Neural cell (in vitro differentiated cells): ENCODE measurements around the gene COPS7B. TPM values are rescaled to one million over a fixed set of nuclear protein-coding genes. Genes with fewer than 3 reads are reported as not detected.

Source experiments
- H2AFZ ChIP-seq: fragments of 200-600, 300-800 bp; sonication (generic), shearing (Covaris generic); 2 replicates; pipeline ENCODE4 v1.6.0; 2014; ENCODE audit warnings: low read depth, mild to moderate bottlenecking, antibody characterized with exemption, low read length, moderate library complexity
- H3F3A ChIP-seq: fragments of 200-600 bp; shearing (Covaris generic); 2 replicates; pipeline ENCODE4 v1.6.1; 2016; ENCODE audit warnings: mild to moderate bottlenecking, moderate library complexity, mixed read lengths, antibody characterized with exemption, low read length; ENCODE audit not compliant: insufficient read depth, poor library complexity, severe bottlenecking
- H3K27ac ChIP-seq: fragments of 200-600, 300-800 bp; sonication (generic), shearing (Covaris generic); 2 replicates; pipeline ENCODE4 v1.5.1; 2014; ENCODE audit warnings: mild to moderate bottlenecking, low read length, moderate library complexity
- H3K27me3 ChIP-seq: fragments of 300-800, 200-600 bp; sonication (generic), shearing (Covaris generic); 2 replicates; pipeline ENCODE4 v1.6.0; 2014; ENCODE audit warnings: mild to moderate bottlenecking, low read depth, low read length, moderate library complexity; ENCODE audit not compliant: insufficient read depth
- H3K36me3 ChIP-seq: fragments of 300-800, 200-600 bp; sonication (generic), shearing (Covaris generic); 2 replicates; pipeline ENCODE4 v1.5.1; 2014; ENCODE audit warnings: mild to moderate bottlenecking, antibody characterized with exemption, low read length, moderate library complexity; ENCODE audit not compliant: insufficient read depth
- H3K4me2 ChIP-seq: fragments of 300-800, 200-600 bp; sonication (generic), shearing (Covaris generic); 2 replicates; pipeline ENCODE4 v1.6.0; 2014; ENCODE audit warnings: mild to moderate bottlenecking, low read length
- H3K4me3 ChIP-seq: fragments of 300-800, 200-600 bp; sonication (generic), shearing (Covaris generic); 2 replicates; pipeline ENCODE4 v1.5.1; 2014; ENCODE audit warnings: mild to moderate bottlenecking, low read length, moderate library complexity
- H3K79me2 ChIP-seq: fragments of 200-600 bp; shearing (Covaris generic); replicated peaks from 2 replicates; pipeline ENCODE4 v1.6.0; 2014; ENCODE audit warnings: mild to moderate bottlenecking, low read length, moderate library complexity; ENCODE audit not compliant: insufficient read depth
- H3K9ac ChIP-seq: fragments of 300-800, 200-600 bp; sonication (generic), shearing (Covaris generic); 2 replicates; pipeline ENCODE4 v1.6.1; 2016; ENCODE audit warnings: mild to moderate bottlenecking, low read length, mixed read lengths
- H3K9me2 ChIP-seq: fragments of 200-600 bp; shearing (Covaris generic); 2 replicates; pipeline ENCODE4 v1.6.1; 2016; ENCODE audit warnings: mild to moderate bottlenecking, low read length, mixed read lengths; ENCODE audit not compliant: insufficient read depth
- H3K9me3 ChIP-seq: fragments of 200-600, 300-800 bp; sonication (generic), shearing (Covaris generic); 2 replicates; pipeline ENCODE4 v1.6.1; 2016; ENCODE audit warnings: mild to moderate bottlenecking, mixed run types, low read length, moderate library complexity, mixed read lengths
- H4K20me1 ChIP-seq: fragments of 200-600 bp; shearing (Covaris generic); 2 replicates; pipeline ENCODE4 v1.6.1; 2016; ENCODE audit warnings: mild to moderate bottlenecking, mixed run types; ENCODE audit not compliant: insufficient read depth
- CTCF ChIP-seq: fragments of 450-650 bp; IDR thresholded peaks from 2 replicates; pipeline ENCODE4 v1.5.1; 2014; ENCODE audit warnings: antibody characterized with exemption, mild to moderate bottlenecking, moderate library complexity; ENCODE audit not compliant: poor library complexity, severe bottlenecking
- EP300 ChIP-seq: fragments of 450-650 bp; conservative IDR thresholded peaks from 2 replicates; pipeline ENCODE4 v1.6.1; 2014; ENCODE audit warnings: antibody characterized with exemption, mild to moderate bottlenecking, moderate library complexity; ENCODE audit not compliant: poor library complexity, severe bottlenecking
- EZH2 ChIP-seq: fragments of 200-600, 300-800 bp; shearing (Covaris generic), sonication (generic); IDR thresholded peaks from 2 replicates; pipeline ENCODE4 v1.6.1; 2014; ENCODE audit warnings: antibody characterized with exemption, low read length, borderline replicate concordance, mild to moderate bottlenecking; ENCODE audit not compliant: insufficient read depth, poor library complexity, severe bottlenecking
- MXI1 ChIP-seq: fragments of 450-650 bp; conservative IDR thresholded peaks from 2 replicates; pipeline ENCODE4 v1.6.1; 2014; ENCODE audit warnings: antibody characterized with exemption, mild to moderate bottlenecking; ENCODE audit not compliant: poor library complexity, severe bottlenecking
- POLR2AphosphoS5 ChIP-seq: IDR thresholded peaks from 2 replicates; pipeline ENCODE4 v1.6.1; 2012
- RAD21 ChIP-seq: fragments of 450-650 bp; conservative IDR thresholded peaks from 2 replicates; pipeline ENCODE4 v1.6.1; 2014; ENCODE audit warnings: antibody characterized with exemption, mild to moderate bottlenecking, moderate library complexity
- REST ChIP-seq: IDR thresholded peaks from 2 replicates; pipeline ENCODE4 v1.6.1; 2012; ENCODE audit warnings: borderline replicate concordance
- SMC3 ChIP-seq: fragments of 450-650 bp; conservative IDR thresholded peaks from 2 replicates; pipeline ENCODE4 v1.6.1; 2014; ENCODE audit warnings: antibody characterized with exemption, mild to moderate bottlenecking, moderate library complexity; ENCODE audit not compliant: poor library complexity
- TAF1 ChIP-seq: IDR thresholded peaks from 2 replicates; pipeline ENCODE4 v1.6.1; 2012; ENCODE audit warnings: low read depth
- polyA plus RNA-seq: library from polyadenylated mRNA; depleted of rRNA; stranded (reverse); fragments of >200 nt; gene quantifications from 2 replicates; pipeline ENCODE4 v1.2.3, GENCODE V29; 2014

The COPS7B gene
- polyA plus RNA-seq, 1 donor from 2014 or later, result 23.8 TPM

GRCh38 chr2:231819447-231820042 lies 33.3 kb downstream of the COPS7B start:
- no peak overlapping the region for H3K9ac ChIP-seq
- H3K4me3 ChIP-seq, result no peak overlapping the region
- no peaks in the 10 kb centered on the region for H4K20me1 ChIP-seq
- no peaks in the 10 kb centered on the region for H3K27me3 ChIP-seq
- TF ChIP-seq RAD21, result no peak
- TF ChIP-seq EZH2, result no peak
- no peak for TF ChIP-seq REST
- no peak for TF ChIP-seq TAF1
- TF ChIP-seq POLR2AphosphoS5, result no peak
- TF ChIP-seq MXI1, result no peak
- no peak for TF ChIP-seq SMC3
- TF ChIP-seq EP300, result no peak
- TF ChIP-seq CTCF, result no peak
- H3K4me2 ChIP-seq, result no peak overlapping the region
- no peak overlapping the region for H2AFZ ChIP-seq
- no peaks in the 10 kb centered on the region for H3K36me3 ChIP-seq
- H3K79me2 ChIP-seq, result no peaks in the 10 kb centered on the region
- H3K9me2 ChIP-seq, result no peaks in the 10 kb centered on the region
- peaks cover 4% of the 10 kb centered on the region for H3K9me3 ChIP-seq
- no peaks in the 10 kb centered on the region for H3F3A ChIP-seq
- no peak overlapping the region for H3K27ac ChIP-seq

- Histone ChIP-seq H3K9me2 (no peaks in the 10 kb centered on the region), H3K9ac (no peak overlapping the region), H3K4me3 (no peak overlapping the region), H3F3A (no peaks in the 10 kb centered on the region), H3K36me3 (no peaks in the 10 kb centered on the region), H3K27me3 (no peaks in the 10 kb centered on the region), H3K79me2 (no peaks in the 10 kb centered on the region), H4K20me1 (no peaks in the 10 kb centered on the region), H3K4me2 (no peak overlapping the region), H3K9me3 (peaks cover 4% of the 10 kb centered on the region), H3K27ac (no peak overlapping the region), H2AFZ (no peak overlapping the region)
- TF ChIP-seq POLR2AphosphoS5, result no peak
These were observed 34.6 kb downstream of the COPS7B start for GRCh38 chr2:231820786-231821303.
